WTC11 (cell line): ENCODE data around the gene GPR161. TPM values are rescaled to one million over a fixed set of nuclear protein-coding genes. Genes with fewer than 3 reads are reported as not detected.

Experiments
- ATAC-seq: fragments of 200-7000 bp; cut with Tn5 transposase; 2 replicates; pipeline ENCODE4 v1.10.0; 2021; ENCODE audit warnings: mild to moderate bottlenecking, moderate library complexity
- CTCF ChIA-PET: fragments of 300-600 bp; sonication (Branson Sonifier 250); formaldehyde crosslinking; loops from one replicate; lab custom pipeline; 2021; ENCODE audit warnings: antibody characterized with exemption; lab: Charles Lee
- POLR2A ChIA-PET: fragments of 350-600 bp; sonication (Branson Sonifier 250); formaldehyde crosslinking; loops from one replicate; lab custom pipeline; 2021; ENCODE audit warnings: antibody characterized with exemption; lab: Charles Lee
- DNase-seq: peaks from one replicate; pipeline ENCODE4 v3.0.0; 2021; ENCODE audit warnings: low spot score
- H3K27ac Mint-ChIP-seq: 2 replicates; pipeline ENCODE4 v1.8.0; 2021; ENCODE audit warnings: mixed read lengths
- H3K27me3 Mint-ChIP-seq: 2 replicates; pipeline ENCODE4 v1.8.0; 2021; ENCODE audit warnings: low read depth, mild to moderate bottlenecking, moderate library complexity, mixed read lengths
- H3K36me3 Mint-ChIP-seq: 2 replicates; pipeline ENCODE4 v1.8.0; 2021; ENCODE audit warnings: mixed read lengths
- H3K4me1 Mint-ChIP-seq: 2 replicates; pipeline ENCODE4 v1.8.0; 2022; ENCODE audit warnings: mixed read lengths
- H3K4me3 Mint-ChIP-seq: 2 replicates; pipeline ENCODE4 v1.8.0; 2021; ENCODE audit warnings: mild to moderate bottlenecking, moderate library complexity, mixed read lengths
- H3K9me3 Mint-ChIP-seq: 2 replicates; pipeline ENCODE4 v1.8.0; 2021; ENCODE audit warnings: mixed read lengths
- ATF1 ChIP-seq: sonication (generic); formaldehyde crosslinking; IDR thresholded peaks from 2 replicates; pipeline ENCODE4 v1.8.1; 2023; ENCODE audit warnings: mild to moderate bottlenecking, moderate library complexity, missing genetic modification reagents
- CBFB ChIP-seq: sonication (generic); formaldehyde crosslinking; IDR thresholded peaks from 2 replicates; pipeline ENCODE4 v1.8.1; 2022; ENCODE audit warnings: mild to moderate bottlenecking, low read depth, missing genetic modification reagents
- EMX1 ChIP-seq: fragments of 250-450 bp; sonication (Bioruptor Pico); IDR thresholded peaks from 2 replicates; pipeline ENCODE4 v1.8.0; 2021; ENCODE audit warnings: mild to moderate bottlenecking
- ETV6 ChIP-seq: sonication (generic); formaldehyde crosslinking; IDR thresholded peaks from 2 replicates; pipeline ENCODE4 v1.8.1; 2022; ENCODE audit warnings: mild to moderate bottlenecking, missing genetic modification reagents
- GABPB1 ChIP-seq: sonication (generic); formaldehyde crosslinking; IDR thresholded peaks from 2 replicates; pipeline ENCODE4 v1.8.1; 2023; ENCODE audit warnings: mild to moderate bottlenecking, missing genetic modification reagents
- HMGA2 ChIP-seq: fragments of 250-450 bp; sonication (Bioruptor Pico); IDR thresholded peaks from 2 replicates; pipeline ENCODE4 v1.4.0; 2021; ENCODE audit warnings: mild to moderate bottlenecking, moderate library complexity
- IRF2 ChIP-seq: sonication (generic); formaldehyde crosslinking; IDR thresholded peaks from 2 replicates; pipeline ENCODE4 v1.8.0; 2022; ENCODE audit warnings: low read depth, missing genetic modification reagents, borderline replicate concordance
- MXD4 ChIP-seq: fragments of 250-450 bp; sonication (Bioruptor Pico); IDR thresholded peaks from 2 replicates; pipeline ENCODE4 v1.8.0; 2021; ENCODE audit warnings: mild to moderate bottlenecking, moderate library complexity, borderline replicate concordance
- NFATC4 ChIP-seq: fragments of 250-450 bp; sonication (Bioruptor Pico); IDR thresholded peaks from 2 replicates; pipeline ENCODE4 v1.9.0; 2021; ENCODE audit warnings: mild to moderate bottlenecking
- PRRX2 ChIP-seq: fragments of 250-450 bp; sonication (Bioruptor Pico); IDR thresholded peaks from 2 replicates; pipeline ENCODE4 v1.8.0; 2021; ENCODE audit warnings: mild to moderate bottlenecking
- SP1 ChIP-seq: sonication (generic); formaldehyde crosslinking; conservative IDR thresholded peaks from 2 replicates; pipeline ENCODE4 v1.8.1; 2022; ENCODE audit warnings: missing genetic modification reagents
- TEAD1 ChIP-seq: sonication (generic); formaldehyde crosslinking; IDR thresholded peaks from 2 replicates; pipeline ENCODE4 v1.8.0; 2022; ENCODE audit warnings: mild to moderate bottlenecking, missing genetic modification reagents
- ZNF138 ChIP-seq: sonication (generic); formaldehyde crosslinking; conservative IDR thresholded peaks from 2 replicates; pipeline ENCODE4 v1.8.1; 2022; ENCODE audit warnings: mild to moderate bottlenecking, moderate library complexity, missing genetic modification reagents
- ZNF263 ChIP-seq: sonication (generic); formaldehyde crosslinking; IDR thresholded peaks from 2 replicates; pipeline ENCODE4 v1.8.1; 2022; ENCODE audit warnings: low read depth, mild to moderate bottlenecking, moderate library complexity, missing genetic modification reagents
- ZNF317 ChIP-seq: sonication (generic); formaldehyde crosslinking; IDR thresholded peaks from 2 replicates; pipeline ENCODE4 v1.8.1; 2023; ENCODE audit warnings: low read depth, mild to moderate bottlenecking, moderate library complexity, missing genetic modification reagents, borderline replicate concordance
- ZNF396 ChIP-seq: fragments of 250-450 bp; sonication (Bioruptor Pico); IDR thresholded peaks from 2 replicates; pipeline ENCODE4 v1.8.0; 2021; ENCODE audit warnings: mild to moderate bottlenecking, moderate library complexity, borderline replicate concordance
- ZNF416 ChIP-seq: fragments of 250-450 bp; sonication (Bioruptor Pico); IDR thresholded peaks from 2 replicates; pipeline ENCODE4 v1.9.0; 2021; ENCODE audit warnings: mild to moderate bottlenecking, inconsistent platforms
- ZNF671 ChIP-seq: fragments of 250-450 bp; sonication (Bioruptor Pico); IDR thresholded peaks from 2 replicates; pipeline ENCODE4 v1.8.0; 2021; ENCODE audit warnings: mild to moderate bottlenecking
- total RNA-seq: library from RNA; stranded (reverse); gene quantifications from 3 replicates; pipeline ENCODE4 v1.2.3, GENCODE V29; 2021
- TF ChIP-seq, protein P1 (sequence below): sonication (generic); formaldehyde crosslinking; IDR thresholded peaks from 2 replicates; pipeline ENCODE4 v1.8.1; 2023; ENCODE audit warnings: mild to moderate bottlenecking, missing genetic modification reagents
- TF ChIP-seq, protein P2 (sequence below): sonication (generic); formaldehyde crosslinking; IDR thresholded peaks from 2 replicates; pipeline ENCODE4 v1.8.0; 2022; ENCODE audit warnings: mild to moderate bottlenecking, missing genetic modification reagents
- TF ChIP-seq, protein P3 (sequence below): sonication (generic); formaldehyde crosslinking; IDR thresholded peaks from 2 replicates; pipeline ENCODE4 v1.8.0; 2023; ENCODE audit warnings: missing genetic modification reagents
- TF ChIP-seq, protein P4 (sequence below): sonication (generic); formaldehyde crosslinking; IDR thresholded peaks from 2 replicates; pipeline ENCODE4 v1.8.0; 2023; ENCODE audit warnings: missing genetic modification reagents, mild to moderate bottlenecking, borderline replicate concordance

Gene GPR161
- total RNA-seq, 1 experiment from 2014 or later, result 11.6 TPM

GRCh38 chr1:168101336-168101735 lies 35.4 kb downstream of the GPR161 start:
- POLR2A ChIA-PET, result no interaction called here
- H3K27ac Mint-ChIP-seq, result no peak overlapping the region
- H3K9me3 Mint-ChIP-seq, result no peaks in the 10 kb centered on the region
- DNase-seq (no peak), ATAC-seq (no peak)
- H3K27me3 Mint-ChIP-seq, result no peaks in the 10 kb centered on the region
- no peak for TF ChIP-seq ZNF416 (CRISPR knock-in tag)
- no peak for TF ChIP-seq GABPB1 (CRISPR knock-in tag)
- no peak for TF ChIP-seq TEAD1
- no peak for TF ChIP-seq SP1 (CRISPR knock-in tag)
- TF ChIP-seq, protein P1, sequence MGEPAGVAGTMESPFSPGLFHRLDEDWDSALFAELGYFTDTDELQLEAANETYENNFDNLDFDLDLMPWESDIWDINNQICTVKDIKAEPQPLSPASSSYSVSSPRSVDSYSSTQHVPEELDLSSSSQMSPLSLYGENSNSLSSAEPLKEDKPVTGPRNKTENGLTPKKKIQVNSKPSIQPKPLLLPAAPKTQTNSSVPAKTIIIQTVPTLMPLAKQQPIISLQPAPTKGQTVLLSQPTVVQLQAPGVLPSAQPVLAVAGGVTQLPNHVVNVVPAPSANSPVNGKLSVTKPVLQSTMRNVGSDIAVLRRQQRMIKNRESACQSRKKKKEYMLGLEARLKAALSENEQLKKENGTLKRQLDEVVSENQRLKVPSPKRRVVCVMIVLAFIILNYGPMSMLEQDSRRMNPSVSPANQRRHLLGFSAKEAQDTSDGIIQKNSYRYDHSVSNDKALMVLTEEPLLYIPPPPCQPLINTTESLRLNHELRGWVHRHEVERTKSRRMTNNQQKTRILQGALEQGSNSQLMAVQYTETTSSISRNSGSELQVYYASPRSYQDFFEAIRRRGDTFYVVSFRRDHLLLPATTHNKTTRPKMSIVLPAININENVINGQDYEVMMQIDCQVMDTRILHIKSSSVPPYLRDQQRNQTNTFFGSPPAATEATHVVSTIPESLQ, result no peak
- H3K36me3 Mint-ChIP-seq, result peaks cover 1% of the 10 kb centered on the region; the same call in 1 of the 2 replicates
- H3K4me3 Mint-ChIP-seq, result no peak overlapping the region
- H3K4me1 Mint-ChIP-seq, result 0 out of 2 replicates have a peak, but pooled peaks cover 7% of the 10 kb centered on the region
- CTCF ChIA-PET, result interaction anchor here (1.3 kb wide), 1 partner anchor 19 kb away, joined by 5 read pairs; no protein-coding TSS in a partner anchor

DNA sequence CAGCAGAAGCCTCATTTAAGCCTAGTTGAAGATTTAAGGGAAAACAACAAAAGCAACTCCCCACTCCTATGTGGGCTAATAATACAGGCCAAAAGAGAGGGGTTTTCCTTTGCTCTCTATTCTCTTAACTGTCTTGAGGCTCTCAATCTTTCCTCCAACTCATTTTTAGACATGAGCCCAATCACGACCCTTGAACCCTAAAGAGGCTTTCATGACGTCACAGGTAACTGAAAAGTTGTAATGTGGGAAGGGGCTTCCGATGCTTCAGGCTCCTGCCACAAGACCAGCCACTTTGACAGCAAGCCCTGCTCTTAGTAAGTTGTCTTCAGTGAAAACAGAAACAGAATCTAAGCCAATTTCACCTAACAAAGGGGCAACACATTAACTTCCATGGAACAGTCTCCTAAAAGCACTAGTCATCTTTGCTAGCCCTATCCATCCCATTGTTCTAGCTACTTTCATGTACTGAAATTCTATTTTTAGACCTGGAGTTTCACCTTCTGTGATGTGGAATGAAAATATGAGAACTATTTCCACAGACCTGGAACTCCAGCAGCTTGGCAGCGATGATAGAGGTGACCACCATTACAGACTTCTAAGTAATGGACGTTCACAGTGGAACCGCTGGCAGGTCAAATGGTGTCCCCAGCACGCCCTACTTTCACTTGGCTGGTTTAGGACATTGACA lies 36.3 kb downstream of the GPR161 start:
- TF ChIP-seq, protein P2, sequence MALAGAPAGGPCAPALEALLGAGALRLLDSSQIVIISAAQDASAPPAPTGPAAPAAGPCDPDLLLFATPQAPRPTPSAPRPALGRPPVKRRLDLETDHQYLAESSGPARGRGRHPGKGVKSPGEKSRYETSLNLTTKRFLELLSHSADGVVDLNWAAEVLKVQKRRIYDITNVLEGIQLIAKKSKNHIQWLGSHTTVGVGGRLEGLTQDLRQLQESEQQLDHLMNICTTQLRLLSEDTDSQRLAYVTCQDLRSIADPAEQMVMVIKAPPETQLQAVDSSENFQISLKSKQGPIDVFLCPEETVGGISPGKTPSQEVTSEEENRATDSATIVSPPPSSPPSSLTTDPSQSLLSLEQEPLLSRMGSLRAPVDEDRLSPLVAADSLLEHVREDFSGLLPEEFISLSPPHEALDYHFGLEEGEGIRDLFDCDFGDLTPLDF (CRISPR knock-in tag), result no peak
- TF ChIP-seq GABPB1 (CRISPR knock-in tag) (no peak), HMGA2 (CRISPR knock-in tag) (no peak), ZNF317 (no peak), MXD4 (CRISPR knock-in tag) (no peak), ZNF138 (CRISPR knock-in tag) (no peak), ZNF263 (CRISPR knock-in tag) (no peak), ATF1 (CRISPR knock-in tag) (no peak), ZNF671 (CRISPR knock-in tag) (no peak), NFATC4 (CRISPR knock-in tag) (no peak), PRRX2 (CRISPR knock-in tag) (no peak), ETV6 (CRISPR knock-in tag) (no peak), EMX1 (no peak), ZNF396 (CRISPR knock-in tag) (no peak), IRF2 (CRISPR knock-in tag) (no peak), CBFB (CRISPR knock-in tag) (no peak)
- TF ChIP-seq, protein P3, sequence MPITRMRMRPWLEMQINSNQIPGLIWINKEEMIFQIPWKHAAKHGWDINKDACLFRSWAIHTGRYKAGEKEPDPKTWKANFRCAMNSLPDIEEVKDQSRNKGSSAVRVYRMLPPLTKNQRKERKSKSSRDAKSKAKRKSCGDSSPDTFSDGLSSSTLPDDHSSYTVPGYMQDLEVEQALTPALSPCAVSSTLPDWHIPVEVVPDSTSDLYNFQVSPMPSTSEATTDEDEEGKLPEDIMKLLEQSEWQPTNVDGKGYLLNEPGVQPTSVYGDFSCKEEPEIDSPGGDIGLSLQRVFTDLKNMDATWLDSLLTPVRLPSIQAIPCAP (CRISPR knock-in tag), result no peak
- TF ChIP-seq, protein P4, sequence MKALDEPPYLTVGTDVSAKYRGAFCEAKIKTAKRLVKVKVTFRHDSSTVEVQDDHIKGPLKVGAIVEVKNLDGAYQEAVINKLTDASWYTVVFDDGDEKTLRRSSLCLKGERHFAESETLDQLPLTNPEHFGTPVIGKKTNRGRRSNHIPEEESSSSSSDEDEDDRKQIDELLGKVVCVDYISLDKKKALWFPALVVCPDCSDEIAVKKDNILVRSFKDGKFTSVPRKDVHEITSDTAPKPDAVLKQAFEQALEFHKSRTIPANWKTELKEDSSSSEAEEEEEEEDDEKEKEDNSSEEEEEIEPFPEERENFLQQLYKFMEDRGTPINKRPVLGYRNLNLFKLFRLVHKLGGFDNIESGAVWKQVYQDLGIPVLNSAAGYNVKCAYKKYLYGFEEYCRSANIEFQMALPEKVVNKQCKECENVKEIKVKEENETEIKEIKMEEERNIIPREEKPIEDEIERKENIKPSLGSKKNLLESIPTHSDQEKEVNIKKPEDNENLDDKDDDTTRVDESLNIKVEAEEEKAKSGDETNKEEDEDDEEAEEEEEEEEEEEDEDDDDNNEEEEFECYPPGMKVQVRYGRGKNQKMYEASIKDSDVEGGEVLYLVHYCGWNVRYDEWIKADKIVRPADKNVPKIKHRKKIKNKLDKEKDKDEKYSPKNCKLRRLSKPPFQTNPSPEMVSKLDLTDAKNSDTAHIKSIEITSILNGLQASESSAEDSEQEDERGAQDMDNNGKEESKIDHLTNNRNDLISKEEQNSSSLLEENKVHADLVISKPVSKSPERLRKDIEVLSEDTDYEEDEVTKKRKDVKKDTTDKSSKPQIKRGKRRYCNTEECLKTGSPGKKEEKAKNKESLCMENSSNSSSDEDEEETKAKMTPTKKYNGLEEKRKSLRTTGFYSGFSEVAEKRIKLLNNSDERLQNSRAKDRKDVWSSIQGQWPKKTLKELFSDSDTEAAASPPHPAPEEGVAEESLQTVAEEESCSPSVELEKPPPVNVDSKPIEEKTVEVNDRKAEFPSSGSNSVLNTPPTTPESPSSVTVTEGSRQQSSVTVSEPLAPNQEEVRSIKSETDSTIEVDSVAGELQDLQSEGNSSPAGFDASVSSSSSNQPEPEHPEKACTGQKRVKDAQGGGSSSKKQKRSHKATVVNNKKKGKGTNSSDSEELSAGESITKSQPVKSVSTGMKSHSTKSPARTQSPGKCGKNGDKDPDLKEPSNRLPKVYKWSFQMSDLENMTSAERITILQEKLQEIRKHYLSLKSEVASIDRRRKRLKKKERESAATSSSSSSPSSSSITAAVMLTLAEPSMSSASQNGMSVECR (CRISPR knock-in tag), result no peak
- Mint-ChIP-seq H3K4me1 (no peaks in the 10 kb centered on the region), H3K36me3 (peaks cover 2% of the 10 kb centered on the region; the same call in 1 of the 2 replicates), H3K9me3 (no peaks in the 10 kb centered on the region), H3K27me3 (no peaks in the 10 kb centered on the region), H3K27ac (no peak overlapping the region), H3K4me3 (no peak overlapping the region)
- no peak for DNase-seq
- ChIA-PET CTCF (interaction anchor here (1.3 kb wide), 1 partner anchor 18 kb away, joined by 5 read pairs; no protein-coding TSS in a partner anchor), POLR2A (no interaction called here)
- ATAC-seq, result no peak
